UCSD-AML1 (cell line): Measurements from ENCODE around the gene JAM2.
"Not testable (repeated sequence)": the region's sequence is repeated elsewhere in the genome, so short reads cannot be mapped to it uniquely, and the experiment has no call there.

Experiments
- DNase-seq: peaks from one replicate; lab custom pipeline; 2025; ENCODE audit not compliant: unreplicated experiment; lab: John Stamatoyannopoulos, UW

Gene JAM2

GRCh38 chr21:25638660-25639550, at the start of gene JAM2:
JAM2 (plus strand) TSS chr21:25639258; CDS start chr21:25639822, 564 bp downstream.
- no peak for DNase-seq

- no peak for DNase-seq
Measured at GRCh38 chr21:25589887-25590286, 49.2 kb upstream of the JAM2 start.

DNA sequence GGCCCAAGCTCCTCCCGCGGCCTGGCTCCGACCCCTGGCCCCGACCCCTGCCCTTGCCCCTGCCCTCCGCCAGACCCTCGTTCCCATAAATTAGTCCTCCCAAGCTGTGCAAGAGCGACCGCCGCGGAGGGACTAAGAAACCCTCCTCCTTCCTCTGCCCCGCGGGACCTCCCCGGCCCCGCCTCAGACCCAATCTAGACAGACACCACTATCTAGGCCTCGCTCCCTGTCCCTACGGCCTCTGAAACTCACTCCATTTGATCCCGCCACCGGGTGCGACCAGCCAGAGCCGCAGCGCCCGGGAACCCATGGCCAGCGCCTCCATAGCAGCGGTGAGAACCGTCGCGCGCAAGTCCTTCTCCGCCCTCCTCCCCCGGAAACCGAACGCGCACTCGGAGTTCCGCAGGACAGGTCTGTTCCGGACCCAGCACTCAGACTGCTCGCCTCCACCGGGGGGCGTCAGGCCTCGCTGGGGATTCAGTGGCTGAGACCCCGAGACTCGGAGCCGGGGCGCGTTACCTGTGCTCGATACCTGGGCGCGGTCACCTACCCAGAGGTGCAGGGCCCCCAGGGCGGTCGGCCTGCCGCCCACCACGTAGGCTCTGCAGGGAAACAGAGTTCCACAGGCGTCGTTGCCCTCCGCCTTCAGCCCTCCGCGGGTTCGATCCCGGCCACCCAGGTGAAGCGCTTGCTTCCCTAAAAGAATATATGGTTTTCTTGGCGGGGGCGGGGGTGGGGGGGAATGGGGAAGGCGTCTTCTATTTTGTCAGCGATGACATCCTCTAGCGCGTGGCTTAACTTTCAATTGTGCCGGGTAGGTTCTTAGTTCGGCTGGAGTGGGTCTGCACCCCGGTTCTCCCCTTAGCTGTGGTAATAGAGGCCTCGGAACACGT, 31.7 kb upstream of the JAM2 start, which contains the start of gene MRPL39:
TSS of gene MRPL39 (minus strand) at position 331 of the 893 bp plus-strand sequence. CDS start at position 325, 6 bp downstream.
- peak; percentile 88 for DNase-seq

GRCh38 chr21:25608044-25608737, 30.9 kb upstream of the JAM2 start:
- peak; percentile 73 for DNase-seq

DNA sequence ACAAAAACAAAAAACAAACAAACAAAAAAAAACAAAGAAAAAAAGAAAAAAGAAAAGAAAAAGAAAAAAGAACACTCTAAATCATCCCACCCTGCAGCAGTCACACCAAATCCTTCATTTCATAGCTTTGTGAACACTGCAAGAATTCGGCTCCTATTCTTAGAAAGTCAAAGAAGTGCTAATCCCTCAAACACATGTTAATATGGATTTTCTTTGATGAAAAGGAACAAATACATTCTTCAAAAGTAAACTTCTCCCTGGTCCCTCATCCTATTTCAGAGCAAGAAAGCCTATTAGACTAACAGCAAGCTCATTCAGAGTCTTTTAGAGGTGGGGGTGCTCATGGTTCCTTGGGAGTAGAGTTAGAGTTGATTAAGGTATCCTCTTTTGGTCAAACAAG, 24.6 kb upstream of the JAM2 start:
- no peak for DNase-seq

DNA sequence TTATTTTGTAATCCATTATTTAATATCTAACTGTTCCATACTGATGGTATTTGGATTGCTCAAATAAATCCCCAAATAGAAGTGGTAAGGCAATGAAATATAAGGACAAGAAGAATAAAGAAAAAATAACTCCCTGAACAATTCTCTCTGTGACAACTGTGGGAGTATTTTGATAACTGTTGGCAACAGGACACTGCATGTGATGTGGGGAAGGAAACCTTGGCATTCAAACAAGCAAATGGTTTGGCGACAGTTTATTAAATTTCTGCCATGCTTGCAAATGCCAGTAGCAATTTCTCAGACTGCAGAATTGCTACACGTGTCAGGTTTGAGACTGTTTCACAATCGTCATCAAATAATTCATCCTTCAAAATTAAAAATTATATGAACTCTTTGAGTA, 23.2 kb upstream of the JAM2 start:
- no peak for DNase-seq

- no peak for DNase-seq
Measured at GRCh38 chr21:25619198-25619597, 19.9 kb upstream of the JAM2 start.

DNA sequence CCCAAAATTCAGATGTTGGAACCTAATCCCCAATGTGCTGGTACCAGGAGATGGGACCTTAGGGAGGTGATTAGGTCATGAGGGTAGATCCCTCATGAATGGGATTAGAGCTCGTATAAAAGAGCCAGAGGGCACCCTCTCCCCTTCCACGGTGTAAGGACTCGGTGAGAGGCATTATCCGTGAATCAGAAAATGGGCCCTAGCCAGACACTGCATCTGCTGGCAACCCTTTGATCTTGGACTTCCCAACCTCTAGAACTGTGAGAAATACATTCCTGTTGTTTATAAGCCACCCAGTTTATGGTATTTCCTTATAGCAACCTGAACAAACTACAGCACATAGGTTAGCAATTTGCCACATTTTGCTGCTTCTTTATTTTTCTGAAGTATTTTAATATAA, 14.5 kb upstream of the JAM2 start:
- no peak for DNase-seq

GRCh38 chr21:25625036-25625435, 14.0 kb upstream of the JAM2 start:
- no peak for DNase-seq

DNA sequence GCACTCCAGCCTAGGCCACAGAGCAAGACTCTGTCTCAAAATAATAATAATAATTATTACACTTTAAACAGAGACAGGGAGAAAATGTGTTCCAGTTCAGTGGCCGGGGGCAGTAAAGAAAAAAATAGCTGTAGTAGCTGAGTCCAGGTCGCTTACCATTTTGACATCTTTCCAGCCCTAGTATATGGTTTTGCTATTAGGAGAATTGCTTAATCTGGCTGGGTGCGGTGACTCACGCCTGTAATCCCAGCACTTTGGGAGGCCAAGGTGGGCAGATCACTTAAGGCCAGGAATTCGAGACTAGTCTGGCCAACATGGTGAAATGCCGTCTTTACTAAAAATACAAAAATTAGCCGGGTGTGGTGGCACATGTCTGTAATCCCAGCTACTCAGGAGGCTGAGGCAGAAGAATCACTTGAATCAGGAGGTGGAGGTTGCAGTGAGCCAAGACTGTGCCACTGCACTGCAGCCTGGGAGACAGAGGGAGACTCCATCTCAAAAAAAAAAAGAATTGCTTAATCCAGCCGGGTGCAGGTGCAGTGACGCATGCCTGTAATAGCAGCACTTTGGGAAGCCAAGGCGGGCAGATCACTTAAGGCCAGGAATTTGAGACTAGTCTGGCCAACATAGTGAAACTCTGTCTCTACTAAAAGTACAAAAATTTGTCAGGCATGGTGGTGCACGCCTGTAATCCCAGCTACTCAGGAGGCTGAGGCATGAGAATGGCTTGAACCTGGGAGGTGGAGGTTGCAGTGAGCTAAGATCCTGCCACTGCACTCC, 13.1 kb upstream of the JAM2 start:
- not testable (repeated sequence) for DNase-seq

DNA sequence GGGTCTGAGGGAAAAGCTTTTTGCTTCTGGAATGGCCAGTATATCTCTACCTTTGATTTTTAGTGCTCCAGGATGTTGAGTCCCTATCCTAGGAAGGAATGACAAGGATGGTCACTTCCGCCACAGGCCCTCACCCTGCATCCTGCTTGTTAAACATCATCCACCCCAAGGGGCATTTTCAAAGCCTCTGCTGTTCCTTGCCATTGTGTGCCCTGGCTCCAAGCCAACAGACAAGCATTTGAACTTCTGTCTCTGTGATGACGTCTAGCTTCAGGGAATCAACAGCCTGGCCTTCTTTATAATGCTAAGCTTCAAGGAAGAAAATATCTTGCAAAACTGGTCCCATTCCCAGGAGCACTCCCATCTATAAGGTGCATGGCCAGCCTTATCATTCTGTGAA, 12.3 kb upstream of the JAM2 start:
- no peak for DNase-seq

GRCh38 chr21:25632296-25632695, 6.8 kb upstream of the JAM2 start:
- no peak for DNase-seq

- no peak for DNase-seq
Measured at GRCh38 chr21:25635310-25635709, 3.7 kb upstream of the JAM2 start.

GRCh38 chr21:25636727-25637126, 2.3 kb upstream of the JAM2 start:
- no peak for DNase-seq

GRCh38 chr21:25637851-25638659, 1.0 kb upstream of the JAM2 start:
- DNase-seq: no peak

GRCh38 chr21:25639551-25640201, 618 bp downstream of the JAM2 start:
- DNase-seq: peak; percentile 13

DNA sequence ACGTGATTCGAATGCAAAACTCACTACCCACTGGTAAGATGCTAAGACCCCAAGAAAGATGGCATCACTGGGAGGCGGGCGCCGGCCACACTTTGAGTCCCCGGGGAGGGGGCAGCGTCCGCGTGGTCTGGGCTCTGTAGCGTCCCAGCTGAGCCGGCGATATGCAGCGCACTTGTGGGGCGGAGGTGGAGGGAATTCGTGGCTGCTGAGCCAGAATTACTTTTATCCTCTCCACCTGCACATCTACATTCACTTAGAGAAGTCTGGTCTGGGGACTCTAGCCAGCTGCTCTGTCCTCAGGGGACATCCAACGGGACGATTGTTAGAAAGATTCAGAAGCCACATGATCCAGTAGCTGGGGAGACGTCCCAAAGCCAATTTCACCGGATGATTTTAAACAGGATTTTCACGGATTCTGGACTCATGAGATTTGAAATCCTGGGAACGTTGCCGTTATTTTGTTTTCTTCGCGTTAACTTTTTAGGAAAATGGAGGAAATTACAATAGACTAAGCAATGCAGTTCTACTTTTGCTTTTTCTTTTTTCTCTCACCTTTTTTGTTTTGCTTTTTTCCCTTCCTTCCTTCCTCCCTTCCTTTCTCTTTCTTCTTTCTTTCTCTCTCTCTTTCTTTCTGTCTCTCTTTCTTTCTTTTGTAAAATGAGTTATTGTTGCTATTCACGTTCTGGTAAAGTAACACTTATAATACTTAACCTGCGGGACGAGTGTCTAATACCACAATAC, 1.3 kb downstream of the JAM2 start:
- peak; percentile 12 for DNase-seq

DNA sequence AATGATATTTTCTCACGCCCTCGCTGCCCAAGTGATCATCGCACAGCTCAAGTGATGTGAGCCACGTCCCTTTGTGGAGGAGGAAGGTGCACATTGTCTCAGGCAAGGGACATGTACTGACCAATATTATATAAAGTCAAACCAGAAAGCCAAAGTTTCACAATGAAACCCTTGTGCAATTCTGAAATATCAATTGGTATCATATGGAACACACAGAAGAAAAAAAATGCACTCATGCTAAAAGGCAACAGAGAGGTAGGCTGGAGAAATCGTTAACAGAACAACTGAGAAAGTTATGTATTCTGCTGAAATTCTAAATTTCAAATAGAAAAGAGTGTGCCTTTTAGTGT, 1.9 kb downstream of the JAM2 start:
- no peak for DNase-seq
